GM19468 (cell line): Measurements from ENCODE around the gene TPK1.
A peak's percentile ranks its signal among the peaks of the same experiment; 100 is the strongest.
"Not testable (repeated sequence)": the region's sequence is repeated elsewhere in the genome, so short reads cannot be mapped to it uniquely, and the experiment has no call there.

Experiments used
- ATAC-seq: cut with Tn5 transposase; IDR thresholded peaks from one replicate; pipeline ENCODE4 v1.9.1; 2021; ENCODE audit warnings: mild to moderate bottlenecking, moderate library complexity, moderate number of reproducible peaks; ENCODE audit not compliant: unreplicated experiment; ENCODE audit errors: extremely low read depth

TPK1 gene

GRCh38 chr7:144782883-144783282 is 53.0 kb downstream of the TPK1 start:
- no peak for ATAC-seq

- ATAC-seq: no peak
Measured at GRCh38 chr7:144780071-144780608, 55.7 kb downstream of the TPK1 start.

- ATAC-seq: not testable (repeated sequence)
Measured at GRCh38 chr7:144777889-144778288, 58.0 kb downstream of the TPK1 start.

GRCh38 chr7:144777005-144777839 is 58.6 kb downstream of the TPK1 start:
- no peak for ATAC-seq

- ATAC-seq: no peak
Measured at GRCh38 chr7:144776447-144776846, 59.4 kb downstream of the TPK1 start.

- ATAC-seq: no peak
Measured at GRCh38 chr7:144775749-144776148, 60.1 kb downstream of the TPK1 start.

GRCh38 chr7:144771927-144772326 is 63.9 kb downstream of the TPK1 start:
- no peak for ATAC-seq

GRCh38 chr7:144771174-144771573 is 64.7 kb downstream of the TPK1 start:
- no peak for ATAC-seq

- ATAC-seq: no peak
Measured at GRCh38 chr7:144769352-144769751, 66.5 kb downstream of the TPK1 start.

GRCh38 chr7:144768633-144769032 is 67.2 kb downstream of the TPK1 start:
- ATAC-seq: no peak

GRCh38 chr7:144763291-144763690 is 72.6 kb downstream of the TPK1 start:
- no peak for ATAC-seq

- no peak for ATAC-seq
Measured at GRCh38 chr7:144762853-144763252, 73.0 kb downstream of the TPK1 start.

GRCh38 chr7:144761493-144761892 is 74.4 kb downstream of the TPK1 start:
- no peak for ATAC-seq

- no peak for ATAC-seq
Measured at GRCh38 chr7:144759653-144760052, 76.2 kb downstream of the TPK1 start.

- ATAC-seq: no peak
Measured at GRCh38 chr7:144747936-144748335, 87.9 kb downstream of the TPK1 start.

- ATAC-seq: peak; percentile 83
Measured at GRCh38 chr7:144738708-144739314, 97.0 kb downstream of the TPK1 start.

GRCh38 chr7:144738146-144738545 is 97.7 kb downstream of the TPK1 start:
- no peak for ATAC-seq

- ATAC-seq: no peak
Measured at GRCh38 chr7:144736880-144737493, 98.9 kb downstream of the TPK1 start.

GRCh38 chr7:144735505-144736276 is 100.2 kb downstream of the TPK1 start:
- ATAC-seq: no peak

GRCh38 chr7:144731661-144732351 is 104.0 kb downstream of the TPK1 start:
- ATAC-seq: no peak
